Breast epithelium (tissue), 3 donors: ENCODE results near the gene SPOCK1.

Experiments used
- CTCF ChIP-seq, 3 donors: fragments of 450-650 bp; IDR thresholded peaks; one replicate each; pipeline ENCODE4 v1.5.1; 2016 to 2017; ENCODE audit warnings: antibody characterized with exemption in 3 of 3, mild to moderate bottlenecking in 3 of 3, moderate library complexity in 3 of 3
- POLR2AphosphoS5 ChIP-seq, 3 donors: sonication (generic); formaldehyde crosslinking; IDR thresholded peaks; one replicate each; pipeline ENCODE4 v1.6.1; 2017; ENCODE audit warnings: antibody characterized with exemption in 3 of 3

- TF ChIP-seq CTCF (IDR thresholded peaks at IDR 0.05) (no peak), POLR2AphosphoS5 (IDR thresholded peaks at IDR 0.05) (no peak)
Observed at GRCh38 chr5:137203011-137203632, 296.0 kb downstream of the SPOCK1 start.
